Fibroblast of mammary gland (primary cell): ENCODE data around the gene TAF12.
A peak's percentile ranks its signal among the peaks of the same experiment; 100 is the strongest.
"Not testable (repeated sequence)": the region's sequence is repeated elsewhere in the genome, so short reads cannot be mapped to it uniquely, and the experiment has no call there.

ENCODE experiments used
- DNase-seq: peaks from one replicate; pipeline ENCODE4 v3.0.0-alpha.2; 2010; ENCODE audit warnings: low read depth
- H3K4me3 ChIP-seq: 2 replicates; pipeline ENCODE4 v1.5.1; 2011; ENCODE audit warnings: low read depth, mild to moderate bottlenecking, low read length, moderate library complexity; ENCODE audit not compliant: control insufficient read depth
- TF ChIP-seq, protein P1 (sequence below): conservative IDR thresholded peaks from 2 replicates; pipeline ENCODE4 v1.5.1; 2011; ENCODE audit warnings: low read depth, low read length, inconsistent platforms; ENCODE audit not compliant: control insufficient read depth, insufficient read depth

The TAF12 gene

DNA sequence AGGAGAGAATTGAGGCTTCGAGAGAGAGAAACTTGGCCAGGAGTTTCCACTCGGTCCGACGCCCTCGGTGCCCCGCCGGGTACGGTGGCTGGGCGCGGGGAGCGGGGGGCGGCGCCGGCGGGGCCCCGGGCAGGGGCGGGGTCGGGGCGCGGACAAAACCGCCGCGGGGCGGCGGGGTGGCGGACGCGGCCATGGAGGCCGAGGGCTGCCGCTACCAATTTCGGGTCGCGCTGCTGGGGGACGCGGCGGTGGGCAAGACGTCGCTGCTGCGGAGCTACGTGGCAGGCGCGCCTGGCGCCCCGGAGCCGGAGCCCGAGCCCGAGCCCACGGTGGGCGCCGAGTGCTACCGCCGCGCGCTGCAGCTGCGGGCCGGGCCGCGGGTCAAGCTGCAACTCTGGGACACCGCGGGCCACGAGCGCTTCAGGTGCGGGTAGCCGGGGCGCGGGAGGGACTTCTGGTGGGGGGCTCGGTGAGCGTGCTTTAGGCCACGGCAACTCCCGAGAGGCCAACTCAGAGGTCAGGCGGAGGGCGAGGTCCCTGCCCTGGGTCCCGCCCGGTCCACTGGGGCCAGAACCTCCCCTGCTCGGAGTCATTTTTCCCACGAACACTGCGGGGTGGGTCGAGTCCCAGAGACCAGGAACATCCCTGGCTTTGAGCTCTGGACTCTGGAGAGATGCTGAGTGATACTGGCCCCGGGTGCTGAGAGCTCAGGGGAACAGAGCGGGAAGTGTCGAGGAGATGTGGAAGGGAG lies 50.4 kb downstream of the TAF12 start:
- TF ChIP-seq, protein P1, sequence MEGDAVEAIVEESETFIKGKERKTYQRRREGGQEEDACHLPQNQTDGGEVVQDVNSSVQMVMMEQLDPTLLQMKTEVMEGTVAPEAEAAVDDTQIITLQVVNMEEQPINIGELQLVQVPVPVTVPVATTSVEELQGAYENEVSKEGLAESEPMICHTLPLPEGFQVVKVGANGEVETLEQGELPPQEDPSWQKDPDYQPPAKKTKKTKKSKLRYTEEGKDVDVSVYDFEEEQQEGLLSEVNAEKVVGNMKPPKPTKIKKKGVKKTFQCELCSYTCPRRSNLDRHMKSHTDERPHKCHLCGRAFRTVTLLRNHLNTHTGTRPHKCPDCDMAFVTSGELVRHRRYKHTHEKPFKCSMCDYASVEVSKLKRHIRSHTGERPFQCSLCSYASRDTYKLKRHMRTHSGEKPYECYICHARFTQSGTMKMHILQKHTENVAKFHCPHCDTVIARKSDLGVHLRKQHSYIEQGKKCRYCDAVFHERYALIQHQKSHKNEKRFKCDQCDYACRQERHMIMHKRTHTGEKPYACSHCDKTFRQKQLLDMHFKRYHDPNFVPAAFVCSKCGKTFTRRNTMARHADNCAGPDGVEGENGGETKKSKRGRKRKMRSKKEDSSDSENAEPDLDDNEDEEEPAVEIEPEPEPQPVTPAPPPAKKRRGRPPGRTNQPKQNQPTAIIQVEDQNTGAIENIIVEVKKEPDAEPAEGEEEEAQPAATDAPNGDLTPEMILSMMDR: no peak
- no peak for DNase-seq
- H3K4me3 ChIP-seq: peak overlapping the region; percentile 54

DNA sequence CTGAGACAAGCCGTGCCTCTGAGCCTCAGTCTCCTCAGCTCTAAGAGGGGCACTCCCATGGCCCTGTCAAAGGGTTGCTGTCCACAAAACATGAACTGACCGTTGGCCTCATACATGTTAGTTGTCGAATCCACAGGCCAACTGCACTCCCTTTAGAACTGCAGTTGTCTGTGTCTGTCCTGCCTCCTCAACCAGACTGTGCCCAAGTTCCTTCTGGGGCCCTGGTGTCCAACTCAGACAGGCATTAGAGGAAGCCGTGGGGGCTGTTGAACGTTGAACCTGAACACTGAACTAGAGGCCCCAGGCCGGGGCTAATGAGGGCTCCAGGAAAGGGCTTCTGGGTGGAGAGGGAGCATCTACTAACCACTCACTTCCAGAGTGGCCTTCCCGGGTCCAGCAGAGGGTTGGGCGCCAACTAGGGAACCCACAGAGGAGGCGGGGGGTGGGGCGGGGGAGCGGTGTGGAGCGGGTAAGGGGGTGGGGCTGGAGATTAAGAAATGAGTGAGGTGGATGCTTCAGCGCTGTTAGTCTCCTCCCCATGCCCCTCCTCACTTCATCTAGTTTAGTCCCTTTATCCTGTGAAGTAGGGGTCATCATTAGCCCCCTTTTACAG lies 51.1 kb downstream of the TAF12 start, which contains the start of gene RAB42:
Gene RAB42 (plus strand): TSS at position 558 of the 613 bp plus-strand sequence. CDS start 247 bp downstream, outside the sequence.
- peak within 1 kb of the TSS; percentile 54 for H3K4me3 ChIP-seq
- peak; percentile 27 for DNase-seq
- TF ChIP-seq, protein P1: no peak

DNA sequence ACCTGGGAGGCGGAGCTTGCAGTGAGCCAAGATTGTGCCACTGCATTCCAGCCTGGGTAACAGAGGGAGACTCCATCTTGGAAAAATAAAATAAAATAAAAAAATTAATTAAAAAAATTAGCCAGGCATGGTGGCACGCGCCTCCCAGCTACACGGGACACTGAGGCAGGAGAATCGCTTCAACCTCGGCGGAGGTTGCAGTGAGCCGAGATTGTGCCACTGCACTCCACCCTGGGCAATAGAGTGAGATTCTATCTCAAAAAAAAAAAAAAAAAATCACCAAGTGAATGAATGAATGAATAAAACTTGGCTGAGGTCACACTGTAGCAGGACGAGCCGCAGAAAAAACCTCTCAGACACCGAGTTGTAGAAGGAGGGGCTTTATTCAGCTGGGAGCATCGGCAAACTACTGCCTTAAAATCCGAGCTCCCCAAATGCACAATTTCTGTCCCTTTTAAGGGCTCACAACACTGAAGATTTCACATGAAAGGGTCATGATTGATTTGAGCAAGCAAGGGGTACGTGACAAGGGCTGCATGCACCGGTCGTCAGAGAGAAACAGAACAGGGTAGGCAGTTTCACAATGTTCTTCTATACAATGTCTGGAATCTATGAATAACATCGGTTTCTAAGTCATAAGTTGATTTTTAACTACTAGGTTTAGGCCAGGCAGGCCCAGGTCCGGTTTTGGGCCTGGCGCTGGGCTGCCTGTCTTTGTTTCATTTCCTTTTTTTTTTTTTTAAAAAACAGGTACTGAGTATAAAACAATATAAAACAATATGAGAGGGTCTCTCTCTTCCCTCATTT lies 56.1 kb downstream of the TAF12 start:
- DNase-seq, H3K4me3 ChIP-seq: not testable (repeated sequence)

DNA sequence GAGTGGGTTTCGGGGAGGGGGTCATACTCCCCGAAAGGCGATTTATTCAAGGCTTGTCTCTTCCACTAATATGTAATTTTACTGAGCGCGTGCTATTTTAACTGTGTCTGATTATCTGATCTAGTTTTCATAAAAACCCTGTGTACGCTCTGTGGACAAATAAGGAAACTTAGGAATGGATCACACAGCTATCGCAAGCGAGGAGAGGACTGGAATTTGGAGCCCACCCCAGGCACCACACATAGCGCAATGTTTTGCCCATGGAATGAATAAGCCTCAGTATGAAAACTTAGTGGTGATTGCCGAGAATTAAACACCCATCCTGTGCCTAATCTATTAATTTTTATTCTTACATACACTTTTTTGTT lies 60.6 kb downstream of the TAF12 start:
- DNase-seq: peak; percentile 46
- TF ChIP-seq, protein P1: no peak

DNA sequence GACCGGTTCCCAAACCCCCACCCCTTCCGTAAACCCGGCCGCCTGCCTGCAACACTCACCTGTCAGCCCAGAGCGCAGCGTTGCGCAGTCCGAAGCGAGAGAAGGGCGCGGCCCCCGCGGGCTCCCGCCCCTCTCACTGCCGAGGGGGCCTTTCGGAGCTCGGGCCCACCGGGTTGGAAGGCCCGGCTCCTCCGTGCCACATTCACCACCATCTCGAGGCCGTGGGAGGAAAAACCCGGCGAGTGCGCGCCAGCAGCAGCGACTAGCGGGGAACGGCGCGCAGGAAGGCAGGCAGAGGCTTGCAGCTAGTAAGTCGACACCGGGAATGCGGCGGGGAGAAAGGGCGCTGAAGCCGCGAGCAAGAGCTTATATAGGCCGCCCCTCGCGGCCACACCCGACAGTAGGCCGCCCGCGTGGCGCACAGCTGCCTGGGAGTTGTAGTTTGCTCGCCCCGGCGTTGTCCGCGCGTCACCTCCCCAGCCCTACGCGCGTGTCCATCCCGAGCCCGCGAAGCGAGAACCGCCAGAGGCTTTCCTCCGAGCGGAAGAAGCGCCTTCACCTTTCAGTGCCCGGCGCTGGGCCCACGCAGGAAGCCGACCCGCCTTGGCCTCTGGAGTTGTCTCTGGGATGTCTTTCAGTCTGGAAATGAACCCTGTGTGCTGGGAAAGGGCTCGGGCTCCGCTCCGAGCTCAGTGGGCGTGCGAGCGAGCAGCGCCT lies 61.2 kb downstream of the TAF12 start:
- TF ChIP-seq, protein P1: no peak

More for the DNA sequence above, 60.6 kb downstream of the TAF12 start:
- peak overlapping the region; percentile 99 for H3K4me3 ChIP-seq

DNA sequence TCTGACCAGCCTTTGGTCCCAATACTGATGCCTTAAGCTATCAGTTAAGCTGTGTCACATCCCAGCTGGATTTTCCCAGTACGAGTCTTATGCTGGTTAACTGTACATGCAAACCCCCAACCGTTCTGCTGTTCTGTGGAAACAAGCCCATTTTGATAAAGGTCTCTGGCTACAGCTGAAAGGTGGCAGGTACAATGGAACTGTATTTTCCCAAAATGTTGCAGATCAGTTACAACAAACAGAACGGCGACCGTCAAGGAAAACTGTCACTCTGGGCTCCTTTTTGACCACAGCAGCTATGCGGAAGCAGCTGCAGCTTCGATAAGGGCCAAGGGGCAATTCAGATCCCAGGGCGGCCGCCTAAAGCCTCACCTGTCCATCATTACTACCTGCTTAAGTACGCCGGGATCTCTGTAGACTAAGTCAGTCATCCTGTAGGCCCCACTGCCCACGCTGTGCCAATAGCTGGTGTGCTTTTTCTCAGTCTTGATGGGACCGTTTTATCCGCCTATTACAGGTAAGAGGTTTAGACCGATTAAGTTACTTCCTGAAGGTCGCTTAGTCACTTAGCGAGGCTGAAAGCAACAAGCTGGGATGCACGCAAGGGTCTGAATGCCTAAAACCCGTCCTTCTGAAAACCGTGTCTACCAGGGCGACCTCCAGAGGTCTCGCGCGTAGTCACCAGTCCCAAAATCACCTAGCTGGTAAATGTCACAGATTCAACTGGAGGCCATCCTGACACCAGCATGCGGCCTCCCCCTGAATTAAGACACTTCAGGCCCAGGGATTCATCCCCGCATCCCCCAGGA lies 61.9 kb downstream of the TAF12 start:
- TF ChIP-seq, protein P1: no peak
- H3K4me3 ChIP-seq: peak overlapping the region; percentile 99
- DNase-seq: peak; percentile 41

More for the DNA sequence above, 61.2 kb downstream of the TAF12 start:
- peak overlapping the region; percentile 99 for H3K4me3 ChIP-seq
- DNase-seq: peak; percentile 93
